ENCODE results near the gene PLXNA2.

Gene PLXNA2

GRCh38 chr1:208252836-208253576 is 8.8 kb upstream of the PLXNA2 start:
- POLR2A ChIA-PET (ENCODE audit: low non-redundant PET) = no interaction called here
- H3K27ac ChIP-seq = no peak overlapping the region
- TF ChIP-seq, protein P1, sequence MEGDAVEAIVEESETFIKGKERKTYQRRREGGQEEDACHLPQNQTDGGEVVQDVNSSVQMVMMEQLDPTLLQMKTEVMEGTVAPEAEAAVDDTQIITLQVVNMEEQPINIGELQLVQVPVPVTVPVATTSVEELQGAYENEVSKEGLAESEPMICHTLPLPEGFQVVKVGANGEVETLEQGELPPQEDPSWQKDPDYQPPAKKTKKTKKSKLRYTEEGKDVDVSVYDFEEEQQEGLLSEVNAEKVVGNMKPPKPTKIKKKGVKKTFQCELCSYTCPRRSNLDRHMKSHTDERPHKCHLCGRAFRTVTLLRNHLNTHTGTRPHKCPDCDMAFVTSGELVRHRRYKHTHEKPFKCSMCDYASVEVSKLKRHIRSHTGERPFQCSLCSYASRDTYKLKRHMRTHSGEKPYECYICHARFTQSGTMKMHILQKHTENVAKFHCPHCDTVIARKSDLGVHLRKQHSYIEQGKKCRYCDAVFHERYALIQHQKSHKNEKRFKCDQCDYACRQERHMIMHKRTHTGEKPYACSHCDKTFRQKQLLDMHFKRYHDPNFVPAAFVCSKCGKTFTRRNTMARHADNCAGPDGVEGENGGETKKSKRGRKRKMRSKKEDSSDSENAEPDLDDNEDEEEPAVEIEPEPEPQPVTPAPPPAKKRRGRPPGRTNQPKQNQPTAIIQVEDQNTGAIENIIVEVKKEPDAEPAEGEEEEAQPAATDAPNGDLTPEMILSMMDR (conservative IDR thresholded peaks at IDR 0.05; ENCODE audit: low read depth) = no peak
- no peak for DNase-seq (ENCODE audit: low spot score)
- CTCF ChIA-PET = interaction anchor here (0.5 to 2.6 kb wide), 7 partner anchors 11 to 367 kb away, joined by 3 to 17 read pairs (median 4); no protein-coding TSS in a partner anchor

DNA sequence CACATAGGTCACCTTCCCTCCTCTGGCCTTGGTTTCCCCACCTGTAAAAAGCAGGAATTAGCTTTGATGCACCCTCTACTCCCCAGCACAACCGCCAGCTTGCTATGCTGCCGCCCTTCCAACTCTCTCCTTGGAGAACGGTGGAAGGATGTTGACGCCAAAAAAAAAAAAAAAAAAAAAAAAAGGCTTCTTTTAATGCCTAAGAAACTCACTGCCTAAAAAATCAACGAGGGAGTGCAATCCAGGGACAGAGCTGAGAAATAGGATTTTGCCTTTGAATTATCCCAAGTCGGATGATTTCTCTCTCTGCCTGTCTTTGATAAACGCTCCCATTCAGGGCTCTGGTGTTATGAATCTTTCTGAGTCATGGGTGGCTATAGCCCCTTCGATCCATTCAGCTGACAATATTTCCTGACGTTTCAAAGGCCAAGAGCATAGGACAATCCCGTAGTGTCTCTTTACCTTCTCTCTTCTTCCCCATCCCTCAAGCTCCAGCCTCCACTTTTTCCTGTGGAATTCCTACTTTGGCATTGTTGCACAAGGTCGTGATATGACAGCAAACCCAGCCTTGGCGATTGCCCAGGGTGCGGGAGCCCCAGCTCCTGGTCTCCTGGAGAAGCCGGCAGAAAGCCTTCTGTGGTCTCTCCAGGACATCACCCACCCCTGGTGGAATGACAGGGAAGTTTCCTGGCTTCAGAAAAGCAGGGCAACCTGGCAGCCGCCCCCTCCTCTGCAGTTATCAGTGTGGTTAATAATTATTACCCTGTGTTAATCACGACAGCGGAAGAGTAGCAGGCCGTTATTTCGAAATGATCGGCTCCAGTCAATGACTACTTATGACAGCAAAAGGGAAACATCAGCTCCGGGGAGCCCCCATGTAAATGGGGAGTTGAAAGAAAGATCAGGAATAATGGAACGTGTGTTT is 8.0 kb upstream of the PLXNA2 start:
- peak; percentile 80 for DNase-seq (ENCODE audit: low spot score)
- POLR2A ChIA-PET (ENCODE audit: low non-redundant PET) = no interaction called here
- TF ChIP-seq, protein P1 (conservative IDR thresholded peaks at IDR 0.05; ENCODE audit: low read depth) = peak; percentile 59

DNA sequence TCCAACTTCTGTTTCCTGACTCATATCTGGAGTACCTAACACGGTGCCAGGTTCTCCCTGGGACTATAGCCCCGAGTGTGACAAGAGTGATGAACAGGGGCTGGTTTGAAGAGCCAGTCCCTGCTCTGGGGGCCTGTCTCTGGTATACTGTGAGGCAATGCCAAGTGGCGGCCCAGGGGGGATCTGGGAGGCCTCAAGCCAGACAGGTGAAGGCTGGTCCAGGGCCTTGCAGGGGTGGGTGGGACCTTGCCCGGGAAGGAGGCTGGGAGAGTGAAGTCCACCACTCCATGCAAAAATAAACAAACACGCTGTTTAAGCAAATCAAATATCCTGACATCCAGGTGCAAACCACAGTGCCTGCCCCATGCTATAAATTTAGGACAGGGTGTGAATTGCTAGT is 6.8 kb upstream of the PLXNA2 start:
- no peak overlapping the region for H3K27ac ChIP-seq
- DNase-seq (ENCODE audit: low spot score) = no peak
- ChIA-PET CTCF (no interaction called here), POLR2A (ENCODE audit: low non-redundant PET) (no interaction called here)
- TF ChIP-seq, protein P1 (conservative IDR thresholded peaks at IDR 0.05; ENCODE audit: low read depth) = no peak

More for the DNA sequence above, 8.0 kb upstream of the PLXNA2 start:
- H3K27ac ChIP-seq = no peak overlapping the region
- CTCF ChIA-PET = interaction anchor here (0.6 to 2.6 kb wide), 14 partner anchors 10 to 1103 kb away, joined by 3 to 17 read pairs (median 5); no protein-coding TSS in a partner anchor

GRCh38 chr1:208250613-208251012 is 6.4 kb upstream of the PLXNA2 start:
- ChIA-PET CTCF (no interaction called here), POLR2A (ENCODE audit: low non-redundant PET) (no interaction called here)
- DNase-seq (ENCODE audit: low spot score) = no peak
- no peak overlapping the region for H3K27ac ChIP-seq
- TF ChIP-seq, protein P1 (conservative IDR thresholded peaks at IDR 0.05; ENCODE audit: low read depth) = no peak

GRCh38 chr1:208248991-208249696 is 5.0 kb upstream of the PLXNA2 start:
- DNase-seq (ENCODE audit: low spot score) = no peak
- no peak overlapping the region for H3K27ac ChIP-seq
- ChIA-PET POLR2A (ENCODE audit: low non-redundant PET) (no interaction called here), CTCF (interaction anchor here (0.6 kb wide), 1 partner anchor 118 kb away, joined by 3 read pairs; no protein-coding TSS in a partner anchor)
- TF ChIP-seq, protein P1 (conservative IDR thresholded peaks at IDR 0.05; ENCODE audit: low read depth) = no peak

- H3K27ac ChIP-seq = no peak overlapping the region
- ChIA-PET CTCF (interaction anchor here (0.6 kb wide), 1 partner anchor 117 kb away, joined by 3 read pairs; no protein-coding TSS in a partner anchor), POLR2A (ENCODE audit: low non-redundant PET) (no interaction called here)
- no peak for DNase-seq (ENCODE audit: low spot score)
- TF ChIP-seq, protein P1 (conservative IDR thresholded peaks at IDR 0.05; ENCODE audit: low read depth) = no peak
Observed at GRCh38 chr1:208248307-208248801, 4.2 kb upstream of the PLXNA2 start.

All from RWPE1 (cell line).